ENCODE results near the gene GRIA3. TPM values are rescaled to one million over a fixed set of nuclear protein-coding genes. Genes with fewer than 3 reads are reported as not detected.

The GRIA3 gene
- total and polyA plus RNA-seq, 10 of the 15 experiments (the other 5 are each of a cell fraction or from before 2014, with no cell fraction given): 0.45 to 4.3 (median 2.2) TPM

DNA sequence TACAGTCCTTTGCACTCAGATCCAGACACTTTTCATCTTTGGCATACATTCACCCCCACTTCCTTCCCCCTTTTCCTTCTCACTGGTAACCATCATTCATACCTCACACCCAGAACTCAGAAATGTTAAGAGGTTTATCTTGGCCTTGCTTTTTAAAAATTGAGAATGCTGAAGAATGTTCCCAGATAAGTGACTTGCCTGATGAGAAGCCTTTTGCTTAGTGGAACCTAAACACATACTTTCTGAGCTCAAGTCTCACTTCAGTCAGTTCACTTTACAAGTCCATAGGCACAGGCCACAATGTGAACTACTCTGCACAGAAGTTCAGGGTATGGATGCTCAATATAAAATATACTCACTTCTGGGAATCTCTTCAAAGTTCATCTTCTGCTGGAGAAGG lies 129.4 kb downstream of the GRIA3 start:
- no peaks in the 10 kb centered on the region for H4K20me1 ChIP-seq (ENCODE audit: control insufficient read depth, insufficient read depth)
- no peaks in the 10 kb centered on the region for H3K4me1 ChIP-seq (ENCODE audit: control insufficient read depth, insufficient read depth, low read length)
- H3K9me3 ChIP-seq (replicated peaks; ENCODE audit: control insufficient read depth, insufficient read depth, low read length): no peaks in the 10 kb centered on the region; the same call in 2 of the 3 replicates
- in situ Hi-C loops (cut with MboI) (no loop called here), intact Hi-C loops (cut with micrococcal nuclease; ENCODE audit: unreplicated experiment) (no loop called here)
- FAIRE-seq: no peak
- ATAC-seq: no peak
- ChIA-PET RAD21 (ENCODE audit: unreplicated experiment) (no interaction called here), CTCF (interaction anchor here (0.9 kb wide), 1 partner anchor 110 kb away, joined by 3 read pairs; no protein-coding TSS in a partner anchor), POLR2A (no interaction called here), SMC1A (ENCODE audit: uncharacterized antibody, unreplicated experiment) (interaction anchor here (1.1 to 2.4 kb wide), 4 partner anchors 12 to 111 kb away, joined by 3 to 8 read pairs (median 6); no protein-coding TSS in a partner anchor)
- DNase-seq (ENCODE audit: low read depth, low spot score): no peak
- no peak overlapping the region for H3K9ac ChIP-seq (ENCODE audit: control insufficient read depth, insufficient read depth, low read length)
- H3K27ac ChIP-seq (ENCODE audit: control insufficient read depth, insufficient read depth): no peak overlapping the region
- H3K36me3 ChIP-seq (ENCODE audit: control insufficient read depth in 2 of 2, insufficient read depth in 2 of 2, low read length in 1 of 2): no peaks in the 10 kb centered on the region
- TF ChIP-seq MYB (IDR thresholded peaks at IDR 0.05; ENCODE audit: borderline replicate concordance, low read depth, low read length) (no peak), CHD2 (IDR thresholded peaks at IDR 0.05; ENCODE audit: borderline replicate concordance, low read depth, low read length) (no peak), MAX (IDR thresholded peaks at IDR 0.05; ENCODE audit: low read depth, low read length) (no peak), NBN (IDR thresholded peaks at IDR 0.05) (no peak), NR2C2 (IDR thresholded peaks at IDR 0.05; ENCODE audit: borderline replicate concordance, control insufficient read depth, insufficient read length, low read depth) (no peak), NFIC (IDR thresholded peaks at IDR 0.05; ENCODE audit: low read depth, low read length) (no peak), CEBPZ (IDR thresholded peaks at IDR 0.05; ENCODE audit: low read depth, low read length) (no peak)
- TF ChIP-seq, protein P1, sequence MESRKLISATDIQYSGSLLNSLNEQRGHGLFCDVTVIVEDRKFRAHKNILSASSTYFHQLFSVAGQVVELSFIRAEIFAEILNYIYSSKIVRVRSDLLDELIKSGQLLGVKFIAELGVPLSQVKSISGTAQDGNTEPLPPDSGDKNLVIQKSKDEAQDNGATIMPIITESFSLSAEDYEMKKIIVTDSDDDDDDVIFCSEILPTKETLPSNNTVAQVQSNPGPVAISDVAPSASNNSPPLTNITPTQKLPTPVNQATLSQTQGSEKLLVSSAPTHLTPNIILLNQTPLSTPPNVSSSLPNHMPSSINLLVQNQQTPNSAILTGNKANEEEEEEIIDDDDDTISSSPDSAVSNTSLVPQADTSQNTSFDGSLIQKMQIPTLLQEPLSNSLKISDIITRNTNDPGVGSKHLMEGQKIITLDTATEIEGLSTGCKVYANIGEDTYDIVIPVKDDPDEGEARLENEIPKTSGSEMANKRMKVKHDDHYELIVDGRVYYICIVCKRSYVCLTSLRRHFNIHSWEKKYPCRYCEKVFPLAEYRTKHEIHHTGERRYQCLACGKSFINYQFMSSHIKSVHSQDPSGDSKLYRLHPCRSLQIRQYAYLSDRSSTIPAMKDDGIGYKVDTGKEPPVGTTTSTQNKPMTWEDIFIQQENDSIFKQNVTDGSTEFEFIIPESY (IDR thresholded peaks at IDR 0.05): no peak
- no peak overlapping the region for H3K4me2 ChIP-seq (ENCODE audit: control insufficient read depth, insufficient read depth)
- no peaks in the 10 kb centered on the region for H3K79me2 ChIP-seq (ENCODE audit: control insufficient read depth, insufficient read depth, low read length)
- no TSS peak for BruUV-seq (replicated peaks)
- H3K4me3 ChIP-seq: no peak overlapping the region
- no peaks in the 10 kb centered on the region for H3K27me3 ChIP-seq (replicated peaks in 1 of 2; ENCODE audit: control insufficient read depth in 2 of 2, insufficient read depth in 2 of 2, low read length in 1 of 2)
- no peak overlapping the region for H2AFZ ChIP-seq (ENCODE audit: control insufficient read depth, low read depth, low read length)
